GM21360 (cell line): ENCODE measurements around the gene CDKAL1.
A peak's percentile ranks its signal among the peaks of the same experiment; 100 is the strongest.

Experiments
- ATAC-seq: cut with Tn5 transposase; IDR thresholded peaks from one replicate; pipeline ENCODE4 v1.9.1; 2021; ENCODE audit warnings: mild to moderate bottlenecking, moderate library complexity; ENCODE audit not compliant: unreplicated experiment

The CDKAL1 gene

DNA sequence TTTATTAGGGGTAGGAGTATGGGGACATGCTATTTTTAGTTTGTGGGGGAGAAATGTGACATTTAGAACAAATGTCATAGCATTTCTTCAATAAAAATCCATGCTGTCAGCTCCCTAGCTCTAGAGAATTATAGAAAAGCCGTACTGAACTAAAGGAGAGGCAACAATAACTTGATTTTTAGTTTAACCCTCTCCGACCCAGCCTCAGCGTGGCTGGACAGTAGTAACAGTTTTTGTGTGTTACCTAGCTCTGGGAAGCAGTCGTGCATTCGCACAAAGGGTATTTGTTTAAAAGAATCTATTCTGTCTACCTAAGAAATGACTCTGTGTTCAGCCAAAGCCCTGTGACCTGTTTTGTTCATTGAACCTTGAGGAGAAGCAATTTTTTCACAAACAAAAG lies 616.9 kb downstream of the CDKAL1 start:
- no peak for ATAC-seq

DNA sequence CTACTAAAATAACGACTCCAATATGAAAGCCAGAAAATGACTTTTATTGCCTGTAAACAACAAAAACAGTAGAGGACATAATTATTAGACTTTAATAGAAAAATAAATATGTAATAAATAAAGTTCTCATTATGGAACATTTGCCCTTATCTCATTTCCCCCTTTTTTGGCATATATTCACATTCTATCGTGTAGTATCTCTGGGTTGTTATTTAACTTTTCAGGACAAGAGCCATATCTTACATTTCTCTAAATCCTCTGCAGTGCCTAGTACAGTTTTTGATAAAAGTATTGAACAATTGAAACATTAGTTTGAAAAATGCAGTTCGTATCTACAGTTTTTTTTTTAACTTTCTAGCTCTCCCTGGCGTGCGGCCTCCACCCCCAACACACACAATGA lies 617.3 kb downstream of the CDKAL1 start:
- no peak for ATAC-seq

DNA sequence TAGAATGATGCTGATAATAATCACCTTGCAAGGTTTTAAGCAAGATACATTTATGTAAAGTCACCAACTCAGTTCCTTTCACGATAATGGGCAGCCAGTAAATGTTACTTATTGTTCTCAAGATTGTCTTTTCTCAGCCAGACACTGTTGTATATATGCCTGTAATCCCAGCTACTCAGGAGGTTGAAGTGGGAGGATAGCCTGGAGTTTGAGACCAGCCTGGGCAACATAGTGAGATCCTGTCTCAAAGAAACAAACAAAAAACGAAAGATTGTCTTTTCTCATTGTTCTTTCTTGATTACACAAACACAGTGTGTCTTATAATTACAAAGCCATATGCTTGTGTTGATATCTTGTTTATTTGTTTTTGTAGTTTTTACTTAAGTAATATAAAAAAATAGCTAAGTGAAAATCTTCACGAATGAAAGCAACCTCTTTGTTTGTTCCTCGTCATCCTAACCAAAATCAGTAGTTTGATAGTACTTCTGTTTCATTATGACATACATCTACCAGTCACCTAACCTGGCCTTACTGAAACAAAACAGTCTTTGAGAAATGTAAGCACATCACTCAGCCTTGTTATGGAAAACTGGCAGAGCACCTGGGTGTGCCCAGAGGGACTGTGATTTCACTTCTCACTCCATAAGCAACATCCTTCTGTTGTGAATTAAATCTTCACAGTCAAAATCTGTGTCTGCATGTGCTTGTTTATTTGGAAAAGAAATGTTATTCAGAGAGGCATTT lies 623.1 kb downstream of the CDKAL1 start:
- peak; percentile 79 for ATAC-seq

DNA sequence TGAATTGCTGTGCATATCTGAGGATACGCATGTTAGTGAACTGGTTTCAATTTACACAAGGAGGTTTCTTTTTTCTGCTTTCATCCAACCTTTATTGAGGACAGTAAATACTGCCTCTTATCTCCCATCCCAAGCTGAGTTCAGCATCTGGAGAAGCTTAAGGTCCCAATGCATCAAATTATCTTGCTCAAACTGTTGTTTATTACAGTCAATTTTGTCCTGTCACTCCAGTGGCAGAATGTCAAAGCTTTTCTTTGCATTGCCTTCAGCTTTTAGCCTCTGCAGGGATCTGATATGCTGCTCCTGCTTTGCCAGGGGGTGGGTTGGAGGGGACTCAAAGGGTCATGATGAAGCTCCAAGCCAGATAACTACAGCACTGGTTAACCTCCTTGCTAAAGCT lies 623.9 kb downstream of the CDKAL1 start:
- ATAC-seq: no peak

DNA sequence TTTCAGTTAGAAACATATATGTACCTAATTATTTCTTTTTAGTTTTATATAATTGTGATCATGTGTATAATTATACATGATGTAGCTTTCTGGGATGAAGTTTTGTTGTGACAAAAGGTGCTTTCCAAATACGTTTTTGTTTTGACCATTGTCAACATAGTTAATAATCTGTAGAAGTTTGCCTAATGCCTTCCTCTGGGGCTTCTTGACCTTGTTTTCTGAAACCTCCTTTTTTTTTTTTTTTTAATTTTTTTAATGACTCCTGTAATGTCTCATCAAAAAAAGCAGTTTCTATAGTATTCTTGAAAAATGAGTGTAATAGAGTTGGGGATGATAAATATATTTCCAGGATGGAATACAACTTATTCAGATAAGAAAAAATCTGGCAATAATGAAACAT lies 624.6 kb downstream of the CDKAL1 start:
- no peak for ATAC-seq

DNA sequence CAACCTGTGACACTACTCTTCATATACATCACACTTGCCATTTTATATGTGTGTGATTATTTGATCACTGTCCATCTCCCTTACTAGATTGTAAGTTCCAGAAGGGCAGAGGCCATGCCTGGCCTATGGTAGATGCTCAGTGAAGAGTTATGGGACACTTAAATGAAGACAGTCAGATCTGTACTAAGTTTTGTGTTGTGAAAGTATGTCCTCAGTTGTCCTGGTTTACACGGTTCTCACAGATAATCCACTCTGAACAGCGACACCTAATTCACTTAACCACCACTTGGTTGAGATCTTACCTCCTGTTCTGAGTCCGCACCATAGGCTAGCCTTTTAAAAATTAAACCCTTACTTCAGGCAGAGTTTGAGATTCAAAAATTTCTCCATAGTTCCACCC lies 625.2 kb downstream of the CDKAL1 start:
- ATAC-seq: no peak

DNA sequence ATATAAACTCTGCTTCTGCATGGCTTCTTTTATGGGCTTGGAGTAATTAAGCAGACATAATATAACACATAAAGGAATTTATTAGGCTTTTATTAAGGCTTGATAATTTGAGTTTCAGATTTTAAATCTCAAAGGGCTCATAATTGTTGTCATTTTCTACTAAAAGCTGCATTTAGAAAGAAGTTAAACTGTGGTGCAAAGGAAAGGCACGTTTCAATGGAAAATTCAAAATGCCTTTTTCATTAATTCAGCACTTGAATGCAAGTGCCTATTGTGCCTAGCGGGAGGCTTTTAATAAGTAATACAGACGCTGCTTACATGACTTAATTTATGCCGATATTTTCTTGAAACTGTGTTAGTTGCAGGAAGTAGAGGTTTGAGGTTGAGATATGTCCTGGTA lies 627.5 kb downstream of the CDKAL1 start:
- ATAC-seq: no peak

DNA sequence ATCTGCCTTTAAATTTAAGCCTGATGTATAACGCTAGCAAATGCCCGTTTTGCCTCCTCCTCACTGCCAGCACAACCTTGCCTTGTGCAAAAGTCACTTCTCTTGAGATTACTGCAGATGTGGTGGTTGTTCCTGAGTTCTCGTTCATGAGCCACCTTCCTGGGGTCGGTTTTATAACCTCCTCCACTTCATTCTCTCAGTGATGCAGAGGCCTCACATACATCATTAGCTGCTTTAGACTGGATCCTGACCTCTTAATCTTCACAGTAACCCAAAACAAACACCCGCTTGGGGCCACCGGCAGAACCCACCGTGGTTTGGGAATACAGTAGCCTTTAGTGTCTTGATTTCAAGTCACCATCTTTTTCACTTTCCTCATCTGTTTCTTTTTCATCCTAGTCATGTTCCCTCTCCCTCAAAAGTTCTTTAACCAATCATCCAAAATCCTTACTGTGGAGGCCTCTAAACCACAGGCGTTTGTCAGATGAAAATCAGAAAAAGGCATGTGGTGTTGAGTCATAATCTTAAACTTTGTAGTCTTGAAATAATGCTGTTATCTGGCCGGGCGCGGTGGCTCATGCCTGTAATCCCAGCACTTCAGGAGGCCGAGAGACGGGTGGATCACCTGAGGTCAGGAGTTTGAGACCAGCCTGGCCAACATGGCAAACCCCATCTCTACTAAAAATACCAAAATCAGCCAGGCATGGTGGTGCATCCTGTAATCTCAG lies 629.0 kb downstream of the CDKAL1 start:
- no peak for ATAC-seq

DNA sequence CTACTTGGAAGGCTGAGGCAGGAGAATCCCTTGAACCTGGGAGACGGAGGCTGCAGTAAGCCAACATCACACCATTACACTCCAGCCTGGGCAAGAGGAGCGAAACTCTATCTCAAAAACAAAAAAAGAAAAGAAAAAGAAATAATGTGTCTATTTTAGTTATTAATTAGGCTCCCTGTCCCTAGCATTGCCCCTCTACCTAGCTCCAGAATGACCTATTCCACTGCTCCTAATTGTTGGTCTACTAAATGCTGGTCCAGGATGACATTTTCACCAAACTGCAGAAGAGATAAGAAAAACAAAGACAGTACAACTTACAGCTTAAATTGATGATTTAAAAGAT lies 629.6 kb downstream of the CDKAL1 start:
- no peak for ATAC-seq

DNA sequence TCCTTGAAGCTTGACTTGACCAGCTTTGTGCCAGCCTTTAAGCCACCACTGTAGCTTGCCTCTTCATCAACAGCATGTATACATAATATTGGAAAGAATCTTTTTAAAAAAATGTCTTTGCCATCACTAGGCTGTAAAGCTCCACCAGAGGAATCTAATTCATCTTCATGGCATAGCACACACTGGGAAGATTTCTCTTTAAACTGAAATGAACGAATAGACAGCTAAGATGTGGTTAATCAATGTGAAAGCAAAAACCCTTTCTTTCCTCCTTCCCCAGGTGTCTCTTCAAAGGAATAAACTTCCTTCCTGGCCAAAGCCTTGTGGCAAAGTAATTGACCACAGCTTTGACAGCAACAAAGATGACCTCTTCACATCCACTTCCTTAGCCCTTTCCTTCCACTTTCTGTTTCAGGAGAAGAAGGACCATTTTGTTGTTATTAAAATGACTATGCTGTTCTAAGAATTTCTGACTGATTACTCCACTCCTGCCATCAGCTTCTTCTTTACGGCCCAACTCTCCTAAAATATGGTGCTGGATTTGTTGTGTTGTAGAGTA lies 630.6 kb downstream of the CDKAL1 start:
- peak; percentile 72 for ATAC-seq

DNA sequence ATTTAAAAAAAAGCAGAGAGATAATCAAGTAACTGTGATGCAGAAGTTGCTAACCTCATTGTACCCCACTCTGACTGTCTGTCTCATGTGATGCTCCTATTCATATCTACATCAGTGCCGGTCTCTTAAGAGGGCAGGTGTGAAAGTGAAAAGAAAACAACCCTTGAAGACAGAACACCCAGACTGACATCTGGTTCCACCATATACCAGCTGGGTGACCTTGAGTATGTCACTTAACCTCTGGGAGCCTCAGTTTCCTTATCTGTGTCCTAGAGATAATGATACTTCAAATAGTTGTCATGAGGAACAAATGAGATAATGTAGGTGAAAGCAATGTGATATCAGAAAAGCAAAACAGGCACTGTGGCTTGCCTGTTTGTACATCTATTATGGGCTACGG lies 632.5 kb downstream of the CDKAL1 start:
- peak; percentile 66 for ATAC-seq

DNA sequence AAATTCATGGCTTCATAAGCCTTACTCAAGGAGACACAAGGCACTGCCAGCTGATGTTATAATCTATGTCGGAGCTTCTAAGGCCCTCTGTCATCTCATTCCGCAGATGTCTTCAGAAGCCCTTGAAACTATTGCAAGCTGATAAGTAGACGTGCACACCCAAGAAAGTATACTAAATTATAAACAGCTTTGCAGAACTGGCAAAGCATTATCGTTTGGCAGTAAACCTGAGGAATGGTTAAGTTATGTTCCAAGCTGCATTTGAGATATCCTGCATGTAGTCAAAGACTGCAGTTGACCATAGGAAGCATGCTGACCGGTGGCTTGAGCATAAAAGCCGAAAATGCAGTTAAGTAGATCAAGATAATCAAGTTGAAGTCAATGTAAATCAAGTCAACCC lies 633.5 kb downstream of the CDKAL1 start:
- ATAC-seq: no peak

DNA sequence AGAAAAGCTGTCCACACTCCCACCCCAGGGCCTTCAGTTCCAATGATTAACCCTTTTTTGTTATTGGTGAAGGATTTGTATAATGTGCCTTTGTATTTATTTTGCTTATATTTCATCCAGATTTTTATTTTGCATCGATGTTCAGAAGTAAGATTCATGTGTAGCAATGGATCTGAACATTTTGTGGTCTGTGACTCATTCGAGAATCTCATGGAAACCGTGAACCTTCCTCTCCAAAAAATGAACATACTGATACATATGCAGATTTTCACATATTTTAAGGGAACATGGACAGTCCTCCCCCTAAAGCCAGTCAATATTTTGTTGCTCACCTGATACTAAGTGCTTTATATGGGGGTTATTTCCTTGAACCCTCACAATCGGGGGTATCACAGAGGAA lies 637.5 kb downstream of the CDKAL1 start:
- ATAC-seq: no peak

DNA sequence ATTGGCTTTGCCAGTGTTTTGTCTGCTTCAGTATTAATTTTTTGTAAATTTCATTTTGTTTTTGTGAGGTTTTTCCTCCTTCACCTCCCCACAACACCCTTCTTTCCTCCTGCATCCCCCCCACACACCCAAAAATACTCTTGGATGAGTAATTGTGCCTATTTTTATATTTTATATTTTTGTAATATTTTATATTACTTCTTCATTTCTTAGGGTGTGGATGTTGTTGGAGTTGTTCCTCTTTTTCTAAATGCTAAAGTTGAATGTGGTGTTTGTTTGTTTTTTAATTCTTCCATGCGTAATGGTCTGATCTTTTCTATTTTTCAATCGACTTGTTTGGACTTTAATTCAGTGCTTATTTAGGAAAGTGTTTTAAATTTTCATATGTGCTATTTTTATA lies 638.8 kb downstream of the CDKAL1 start:
- ATAC-seq: no peak

DNA sequence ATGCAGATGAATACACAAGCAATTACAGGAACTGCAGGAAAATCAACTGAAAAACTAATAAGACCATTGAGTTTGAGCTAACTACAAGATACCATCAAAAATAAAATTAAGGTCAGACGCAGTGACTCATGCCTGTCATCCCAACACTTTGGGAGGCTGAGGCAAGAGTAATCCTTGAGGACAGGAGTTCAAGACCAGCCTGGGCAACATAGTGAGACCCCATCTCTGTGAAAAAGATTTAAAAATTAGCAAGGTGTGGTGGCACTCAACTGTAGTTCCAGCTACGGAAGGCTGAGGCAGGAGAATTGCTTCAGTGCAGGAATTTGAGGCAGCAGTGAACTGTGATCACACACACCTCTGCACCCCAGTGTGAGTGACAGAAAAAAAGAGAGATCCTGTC lies 639.4 kb downstream of the CDKAL1 start:
- ATAC-seq: no peak

DNA sequence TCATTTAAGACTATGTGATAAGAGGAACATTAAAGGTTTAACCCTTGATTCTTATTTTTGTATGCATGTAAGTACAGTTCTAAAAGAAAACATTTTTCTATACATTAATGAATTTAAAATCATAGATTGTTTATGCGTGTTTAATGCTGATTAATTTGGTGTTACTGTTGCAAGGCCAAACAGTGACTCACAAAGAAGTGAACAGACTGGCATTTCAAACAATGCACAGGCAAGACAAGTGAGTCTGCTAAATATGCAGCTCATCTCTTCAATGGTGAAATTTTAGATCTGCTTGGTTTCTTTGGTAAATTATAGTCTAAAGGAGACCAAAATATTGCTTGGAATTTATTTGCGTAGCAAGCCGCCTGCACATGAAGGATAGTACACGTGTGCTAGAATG lies 641.9 kb downstream of the CDKAL1 start:
- ATAC-seq: no peak

DNA sequence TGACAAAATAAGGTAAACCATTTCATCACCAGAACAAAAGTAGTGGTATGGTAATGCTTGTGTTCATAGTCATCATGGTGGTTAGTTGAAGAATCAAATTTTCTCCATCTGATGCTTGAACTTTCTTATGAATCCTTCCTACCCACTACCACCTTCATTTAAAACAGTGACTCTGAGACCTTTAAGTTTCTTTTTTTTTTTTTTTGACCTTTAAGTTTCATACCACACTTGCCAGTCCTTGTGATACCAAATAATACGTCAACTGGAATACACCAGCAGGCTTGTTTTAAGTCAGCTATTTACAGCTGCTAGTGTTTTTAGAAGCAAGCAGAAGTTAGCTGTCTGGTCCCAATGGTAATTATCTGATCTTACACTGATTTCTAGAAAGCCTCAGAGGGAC lies 645.9 kb downstream of the CDKAL1 start:
- peak; percentile 84 for ATAC-seq

DNA sequence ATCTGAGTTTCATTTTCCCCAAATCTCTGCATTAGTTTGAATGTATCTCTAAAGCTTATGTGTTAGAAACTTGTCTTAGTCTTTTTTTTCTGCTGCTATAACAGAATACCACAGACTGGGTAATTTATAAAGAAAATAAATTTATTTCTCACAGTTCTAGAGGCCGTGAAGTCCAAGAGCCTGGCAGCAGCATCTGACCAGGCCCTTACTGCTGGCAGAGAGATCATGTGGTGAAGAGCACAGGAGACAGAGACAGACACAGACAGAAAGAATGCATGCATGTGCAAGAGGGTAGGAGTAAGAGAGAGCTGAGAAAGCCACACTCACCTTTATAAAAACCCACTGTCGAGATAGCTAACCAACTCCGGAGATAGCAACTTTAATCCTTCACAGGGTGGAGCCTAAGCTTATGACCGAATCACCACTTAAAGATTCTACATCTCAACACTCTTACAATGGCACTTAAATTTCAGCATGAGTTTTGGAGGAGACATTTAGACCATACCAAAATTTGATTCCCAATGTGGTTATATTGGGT lies 646.6 kb downstream of the CDKAL1 start:
- no peak for ATAC-seq

DNA sequence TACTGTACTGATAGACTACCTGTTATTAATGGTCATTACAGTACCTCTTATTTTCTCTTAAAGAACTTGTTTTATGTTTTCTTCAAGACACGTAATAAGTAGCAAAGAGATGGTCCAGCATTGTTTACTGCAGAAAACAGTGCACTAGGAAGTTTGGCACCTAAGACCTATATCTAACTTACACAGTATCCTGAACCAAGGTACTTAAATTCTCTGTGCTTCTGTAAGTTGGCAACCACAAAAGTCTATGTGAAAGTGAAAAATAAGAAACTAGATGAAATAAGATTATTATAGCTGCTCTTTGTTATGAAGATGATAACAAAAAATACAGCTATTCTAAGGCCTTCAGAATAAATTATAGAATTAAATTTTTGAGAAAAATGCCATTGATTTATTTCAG lies 647.6 kb downstream of the CDKAL1 start:
- ATAC-seq: no peak

DNA sequence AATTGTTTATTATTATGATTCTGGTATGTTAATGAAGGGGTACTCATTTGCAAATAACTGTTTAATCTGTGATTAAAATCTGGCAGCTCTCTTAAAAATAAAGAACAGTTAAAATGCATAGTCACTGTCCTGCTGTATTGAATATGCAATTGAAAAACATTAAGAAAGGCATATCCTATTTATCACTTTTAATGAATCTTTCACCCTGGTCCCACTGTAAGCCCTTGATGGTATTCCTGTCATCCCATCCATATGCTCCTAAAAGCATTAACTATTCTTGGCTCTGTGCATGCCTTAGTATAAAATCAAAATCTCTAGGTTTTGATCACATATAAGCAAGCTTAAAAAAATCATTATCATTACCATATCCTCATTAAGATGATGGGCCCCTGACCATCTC lies 648.3 kb downstream of the CDKAL1 start:
- no peak for ATAC-seq

DNA sequence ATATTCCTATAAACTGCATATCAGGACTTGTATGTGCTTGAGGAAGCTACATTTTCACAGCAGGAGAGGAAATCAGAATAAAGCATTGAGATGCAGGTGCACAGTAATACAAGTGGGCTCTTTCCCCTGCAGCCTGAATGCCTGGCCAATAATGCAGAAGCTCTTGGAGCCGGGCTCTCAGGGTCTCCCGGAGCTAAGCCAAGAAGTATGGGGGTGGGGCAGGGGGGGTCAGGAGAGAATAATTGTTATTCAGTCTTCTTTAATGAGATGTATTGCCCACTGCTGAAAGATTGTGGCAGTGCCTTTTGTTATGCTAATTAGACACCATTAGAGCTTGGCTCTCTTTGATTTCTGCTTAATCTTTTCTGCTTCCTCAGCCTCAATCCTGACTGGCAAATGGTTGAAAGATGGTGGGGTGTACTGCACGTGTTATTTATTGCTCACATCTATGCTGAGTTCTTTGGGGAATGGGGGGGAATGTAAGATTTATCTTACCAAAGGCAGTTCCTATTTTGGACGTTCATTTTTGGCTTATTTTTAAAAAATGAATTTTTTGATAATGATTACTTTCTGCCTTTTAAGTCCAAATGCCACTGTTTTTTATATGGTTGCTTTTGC lies 651.7 kb downstream of the CDKAL1 start:
- ATAC-seq: no peak
